ENCODE results near the gene ARHGAP35.

The ARHGAP35 gene

DNA sequence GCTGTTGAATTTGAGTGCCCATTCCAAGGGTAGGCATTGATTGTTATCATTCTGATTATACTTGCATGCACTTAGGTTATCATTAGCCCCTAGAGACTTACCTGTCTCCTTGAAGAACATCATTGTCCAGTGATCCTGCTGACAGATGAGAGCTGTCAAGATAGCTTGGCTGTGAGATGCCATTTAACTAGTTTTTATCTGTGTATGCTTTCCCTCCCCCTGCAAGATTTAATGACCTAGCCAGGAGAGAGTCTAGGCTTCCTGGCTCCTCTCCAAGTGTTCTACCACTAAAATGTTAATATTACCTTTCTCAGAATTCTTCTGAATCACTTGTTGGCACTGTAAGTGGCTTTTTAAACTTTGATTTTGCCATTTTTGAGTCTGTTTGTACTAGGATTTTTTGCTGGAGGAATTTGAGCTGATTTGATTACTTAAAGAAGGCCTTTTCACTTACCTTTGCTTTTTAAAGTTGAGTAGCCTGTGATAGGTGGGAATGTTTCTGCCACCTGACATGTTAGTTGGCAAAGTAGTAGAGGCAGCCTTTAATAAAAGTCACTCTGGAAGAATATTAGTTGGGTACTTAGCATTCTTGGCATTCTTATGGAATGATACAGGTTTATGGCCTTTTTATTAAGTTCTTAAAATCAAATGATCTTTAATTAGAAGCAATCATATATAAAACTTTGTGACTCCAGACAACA is 41.1 kb downstream of the ARHGAP35 start:
- no peak for DNase-seq (ENCODE audit: low read depth in 2 of 3, low spot score in 2 of 3)

DNA sequence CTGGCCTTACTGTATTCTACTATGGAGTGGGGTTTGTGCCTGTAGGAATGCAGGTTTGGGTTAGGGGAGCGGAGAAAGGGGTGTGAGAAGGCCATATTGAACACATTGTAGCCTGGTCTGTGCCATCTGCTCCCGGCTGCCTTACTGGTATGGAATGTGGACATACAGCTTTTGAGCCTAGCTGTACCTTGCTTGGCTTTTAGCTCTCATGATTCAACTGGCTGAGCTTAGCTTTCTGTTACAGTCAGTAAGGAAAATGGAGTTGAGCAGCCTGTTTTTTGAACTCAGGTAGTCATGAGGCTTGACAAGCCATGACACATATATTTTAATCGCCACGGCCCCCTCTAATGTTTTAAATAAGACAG is 41.6 kb downstream of the ARHGAP35 start:
- no peak for DNase-seq (ENCODE audit: low read depth in 2 of 3, low spot score in 2 of 3)

DNA sequence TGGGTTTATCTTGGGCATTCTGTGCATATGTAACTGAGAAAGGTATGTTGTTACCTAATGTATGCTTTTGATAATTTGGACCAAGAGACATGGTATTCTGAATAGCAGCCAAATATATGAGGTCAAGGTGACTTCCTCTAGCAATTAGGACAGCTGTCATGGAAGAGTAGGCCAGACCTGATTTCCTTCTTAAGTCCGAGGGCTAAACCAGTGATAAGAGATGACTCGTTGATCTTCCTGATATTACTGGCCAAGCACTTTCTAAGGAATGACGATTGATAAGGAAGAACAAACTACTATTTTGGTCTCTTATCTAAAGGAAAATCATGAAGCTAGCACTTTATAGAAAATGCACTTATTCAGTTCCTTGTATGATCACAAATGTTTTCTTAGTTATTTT is 42.7 kb downstream of the ARHGAP35 start:
- DNase-seq (ENCODE audit: low read depth in 2 of 3, low spot score in 2 of 3): no peak

DNA sequence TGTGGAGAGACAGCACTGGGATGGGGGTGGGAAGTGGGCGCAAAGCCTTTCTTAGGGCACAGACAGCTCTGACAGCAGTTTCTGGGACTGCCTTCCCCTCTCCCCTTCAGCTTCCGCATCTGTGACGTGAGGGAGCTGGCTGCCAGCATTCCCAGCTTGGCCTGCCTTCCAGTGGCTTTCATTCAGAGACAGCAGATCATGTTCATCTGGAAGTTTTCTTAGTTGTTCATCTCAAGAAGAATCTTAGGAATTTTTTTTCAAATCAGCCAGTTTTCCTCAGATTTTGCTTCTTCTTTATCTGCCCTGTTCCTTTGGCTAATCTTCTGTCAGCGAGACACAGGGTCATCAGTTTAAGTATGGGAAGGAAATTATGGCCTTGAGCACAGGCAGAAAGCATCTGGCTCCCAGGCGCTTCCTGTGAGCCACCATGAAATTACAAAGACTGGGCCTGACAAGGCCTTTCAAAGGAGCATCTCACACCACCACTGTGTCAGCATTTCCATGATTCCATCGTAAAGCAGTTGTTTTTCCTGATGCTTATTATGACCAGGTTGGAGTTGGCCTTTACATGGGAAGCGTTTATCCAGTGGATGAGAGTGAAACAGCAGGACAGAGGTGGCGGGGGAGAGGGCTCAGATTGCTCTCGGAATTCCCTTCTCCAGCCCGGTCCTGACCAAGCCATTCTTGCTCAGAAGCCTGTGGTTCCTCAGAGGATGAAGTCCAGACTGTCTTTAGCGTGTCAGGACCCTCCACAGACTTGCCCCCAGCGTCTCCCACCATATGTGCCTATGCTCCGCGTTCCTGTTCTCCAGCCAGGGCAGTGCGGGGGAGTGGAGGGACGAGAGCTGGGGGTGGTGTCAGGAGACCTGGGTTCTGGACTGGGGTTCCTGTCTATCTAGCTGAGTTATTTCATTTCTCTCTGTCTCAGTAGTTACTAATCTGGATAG is 43.6 kb downstream of the ARHGAP35 start:
- DNase-seq (ENCODE audit: low read depth in 2 of 3, low spot score in 2 of 3): no peak

DNA sequence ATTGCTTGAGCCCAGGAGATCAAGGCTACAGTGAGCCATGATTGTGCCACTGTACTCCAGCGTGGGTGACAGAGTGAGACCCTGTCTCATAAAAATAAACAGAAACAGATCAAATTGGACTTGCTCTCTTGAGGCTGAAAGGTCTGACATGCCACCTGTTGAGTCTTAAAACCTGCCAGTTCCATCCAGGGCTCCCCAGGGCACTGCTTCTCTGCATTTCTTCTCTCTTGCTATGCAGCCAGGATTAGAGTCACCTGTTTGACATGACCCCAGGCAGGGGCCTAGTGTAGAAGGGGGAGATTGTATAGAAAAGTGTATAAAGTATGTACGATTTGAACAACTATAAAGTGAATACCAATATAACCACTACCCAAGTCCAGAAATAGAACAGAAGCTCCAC is 45.4 kb downstream of the ARHGAP35 start:
- no peak for DNase-seq (ENCODE audit: low read depth in 2 of 3, low spot score in 2 of 3)

DNA sequence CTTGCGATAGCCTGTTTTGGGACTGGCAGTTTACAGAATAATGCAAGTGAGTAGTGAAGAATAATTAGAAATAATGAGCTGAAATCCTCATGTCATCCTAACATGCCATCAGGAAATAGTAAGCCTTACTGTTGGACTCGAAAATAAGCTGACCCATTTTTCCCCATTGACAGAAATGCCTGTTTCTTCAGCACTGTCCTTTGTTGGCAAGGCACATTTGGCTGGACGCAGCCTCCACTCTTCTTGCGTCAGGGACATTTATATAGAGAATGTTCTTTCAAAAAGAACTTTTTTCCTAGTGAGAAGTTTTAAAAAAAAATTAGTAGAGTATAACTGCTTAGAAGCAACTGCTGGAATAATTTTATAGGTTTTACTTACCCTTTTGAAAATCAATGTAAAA is 47.1 kb downstream of the ARHGAP35 start:
- no peak for DNase-seq (ENCODE audit: low read depth in 2 of 3, low spot score in 2 of 3)

DNA sequence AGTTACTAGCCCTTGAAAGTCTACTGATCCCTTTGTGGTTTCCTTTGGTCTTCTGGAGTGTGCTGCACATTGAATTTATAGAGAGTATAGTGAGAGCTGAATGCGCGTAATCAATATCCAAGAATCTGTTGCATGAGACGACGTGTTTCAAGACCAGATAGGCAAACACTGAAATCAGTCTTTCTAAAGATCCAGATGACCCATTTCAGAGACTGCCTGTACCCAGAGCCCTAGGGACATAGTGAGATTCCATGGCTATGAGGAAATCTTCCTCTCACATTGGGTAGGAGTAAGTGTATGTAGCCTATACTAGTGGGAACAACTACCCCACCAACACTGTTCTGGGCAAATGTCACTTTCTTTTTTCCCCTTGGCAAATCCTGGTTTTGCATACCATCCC is 48.6 kb downstream of the ARHGAP35 start:
- DNase-seq (ENCODE audit: low read depth in 2 of 3, low spot score in 2 of 3): no peak

Measured in activated CD8-positive, alpha-beta memory T cell treated with anti-CD3 and anti-CD28 coated beads for 48 hours (primary cell).